Measurements from ENCODE around the gene MED23. TPM values are rescaled to one million over a fixed set of nuclear protein-coding genes. Genes with fewer than 3 reads are reported as not detected.

Gene MED23
- total and polyA plus RNA-seq, 9 of the 15 experiments (the other 6 are each of a cell fraction or from before 2014, with no cell fraction given): 13.7 to 61.2 (median 27.2) TPM

- TF ChIP-seq STAT6 (CRISPR knock-in tag; IDR thresholded peaks at IDR 0.05) (no peak), CREB1 (IDR thresholded peaks at IDR 0.05) (peak; percentile 74; the same call in 1 of the 2 replicates), CREB1 (CRISPR knock-in tag; IDR thresholded peaks at IDR 0.05) (no peak), HNRNPH1 (optimal IDR thresholded peaks at IDR 0.05; ENCODE audit: low read depth, low read length) (no peak), TEAD4 (IDR thresholded peaks at IDR 0.05; ENCODE audit: low read length) (peak; percentile 86), TEAD4 (CRISPR knock-in tag; IDR thresholded peaks at IDR 0.05; ENCODE audit: borderline replicate concordance) (no peak), MNT (conservative IDR thresholded peaks at IDR 0.05) (peak in 1 of 2 experiments; percentile 31; a peak in 1 of 4 replicates), STAT5A (IDR thresholded peaks at IDR 0.05; ENCODE audit: borderline replicate concordance, low read length) (peak; percentile 63; the same call in 1 of the 2 replicates), PRPF4 (IDR thresholded peaks at IDR 0.05; ENCODE audit: insufficient read depth, low read depth, low read length, poor library complexity, severe bottlenecking) (no peak), ZNF316 (IDR thresholded peaks at IDR 0.05) (peak; percentile 59; the same call in 1 of the 2 replicates), MXI1 (IDR thresholded peaks at IDR 0.05; ENCODE audit: low read depth, low read length) (no peak), KDM1A (IDR thresholded peaks at IDR 0.05) (0 out of 4 replicates have a peak, but pooled peaks of 1 of the 2 experiments have one; percentile 30), SMARCC2 (IDR thresholded peaks at IDR 0.05; ENCODE audit: low read depth) (peak; percentile 76; the same call in 1 of the 2 replicates), EP400 (IDR thresholded peaks at IDR 0.05) (peak; percentile 40; the same call in 1 of the 2 replicates), ZC3H4 (CRISPR knock-in tag; IDR thresholded peaks at IDR 0.05; ENCODE audit: borderline replicate concordance) (no peak), HMBOX1 (IDR thresholded peaks at IDR 0.05) (peak; percentile 72; the same call in 1 of the 2 replicates)
- TF ChIP-seq, protein P1, sequence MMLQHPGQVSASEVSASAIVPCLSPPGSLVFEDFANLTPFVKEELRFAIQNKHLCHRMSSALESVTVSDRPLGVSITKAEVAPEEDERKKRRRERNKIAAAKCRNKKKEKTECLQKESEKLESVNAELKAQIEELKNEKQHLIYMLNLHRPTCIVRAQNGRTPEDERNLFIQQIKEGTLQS (IDR thresholded peaks at IDR 0.05): peak; percentile 66; the same call in 1 of the 2 replicates
- TF ChIP-seq, protein P1 (CRISPR knock-in tag; conservative IDR thresholded peaks at IDR 0.05): no peak
- TF ChIP-seq, protein P2, sequence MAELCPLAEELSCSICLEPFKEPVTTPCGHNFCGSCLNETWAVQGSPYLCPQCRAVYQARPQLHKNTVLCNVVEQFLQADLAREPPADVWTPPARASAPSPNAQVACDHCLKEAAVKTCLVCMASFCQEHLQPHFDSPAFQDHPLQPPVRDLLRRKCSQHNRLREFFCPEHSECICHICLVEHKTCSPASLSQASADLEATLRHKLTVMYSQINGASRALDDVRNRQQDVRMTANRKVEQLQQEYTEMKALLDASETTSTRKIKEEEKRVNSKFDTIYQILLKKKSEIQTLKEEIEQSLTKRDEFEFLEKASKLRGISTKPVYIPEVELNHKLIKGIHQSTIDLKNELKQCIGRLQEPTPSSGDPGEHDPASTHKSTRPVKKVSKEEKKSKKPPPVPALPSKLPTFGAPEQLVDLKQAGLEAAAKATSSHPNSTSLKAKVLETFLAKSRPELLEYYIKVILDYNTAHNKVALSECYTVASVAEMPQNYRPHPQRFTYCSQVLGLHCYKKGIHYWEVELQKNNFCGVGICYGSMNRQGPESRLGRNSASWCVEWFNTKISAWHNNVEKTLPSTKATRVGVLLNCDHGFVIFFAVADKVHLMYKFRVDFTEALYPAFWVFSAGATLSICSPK (IDR thresholded peaks at IDR 0.05; ENCODE audit: borderline replicate concordance): no peak
- TF ChIP-seq, protein P3, sequence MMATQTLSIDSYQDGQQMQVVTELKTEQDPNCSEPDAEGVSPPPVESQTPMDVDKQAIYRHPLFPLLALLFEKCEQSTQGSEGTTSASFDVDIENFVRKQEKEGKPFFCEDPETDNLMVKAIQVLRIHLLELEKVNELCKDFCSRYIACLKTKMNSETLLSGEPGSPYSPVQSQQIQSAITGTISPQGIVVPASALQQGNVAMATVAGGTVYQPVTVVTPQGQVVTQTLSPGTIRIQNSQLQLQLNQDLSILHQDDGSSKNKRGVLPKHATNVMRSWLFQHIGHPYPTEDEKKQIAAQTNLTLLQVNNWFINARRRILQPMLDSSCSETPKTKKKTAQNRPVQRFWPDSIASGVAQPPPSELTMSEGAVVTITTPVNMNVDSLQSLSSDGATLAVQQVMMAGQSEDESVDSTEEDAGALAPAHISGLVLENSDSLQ (IDR thresholded peaks at IDR 0.05): peak; percentile 60
Measured at GRCh38 chr6:131640576-131640975, 12.5 kb upstream of the MED23 start (continued).
